ENCODE results near the gene DLL4.
"Not testable (repeated sequence)": the region's sequence is repeated elsewhere in the genome, so short reads cannot be mapped to it uniquely, and the experiment has no call there.

Gene DLL4

GRCh38 chr15:40952901-40953712 is 24.0 kb downstream of the DLL4 start, which contains the start of gene CHAC1:
Gene CHAC1 (plus strand): TSS chr15:40953471. CDS start chr15:40953584, 113 bp downstream.
- Mint-ChIP-seq H3K4me3 (peak within 1 kb of the TSS; percentile 88), H3K27me3 (ENCODE audit: low read depth) (no peaks in the 10 kb centered on the region), H3K27ac (peak within 1 kb of the TSS; percentile 85), H3K9me3 (no peaks in the 10 kb centered on the region), H3K4me1 (ENCODE audit: low read depth) (peaks cover 33% of the 10 kb centered on the region), H3K36me3 (ENCODE audit: low read depth) (peaks cover 4% of the 10 kb centered on the region)
- DNase-seq (ENCODE audit: low spot score): peak; percentile 97

GRCh38 chr15:40953713-40954074 is 24.6 kb downstream of the DLL4 start:
- no peak for DNase-seq (ENCODE audit: low spot score)
- H3K4me1 Mint-ChIP-seq (ENCODE audit: low read depth): peaks cover 33% of the 10 kb centered on the region
- H3K4me3 Mint-ChIP-seq: peak overlapping the region; percentile 88
- no peaks in the 10 kb centered on the region for H3K27me3 Mint-ChIP-seq (ENCODE audit: low read depth)
- no peaks in the 10 kb centered on the region for H3K9me3 Mint-ChIP-seq
- peak overlapping the region; percentile 81 for H3K27ac Mint-ChIP-seq
- peaks cover 4% of the 10 kb centered on the region for H3K36me3 Mint-ChIP-seq (ENCODE audit: low read depth)

GRCh38 chr15:40954158-40954848 is 25.2 kb downstream of the DLL4 start:
- H3K27me3 Mint-ChIP-seq (ENCODE audit: low read depth); DNase-seq (ENCODE audit: low spot score); H3K36me3 Mint-ChIP-seq (ENCODE audit: low read depth); H3K9me3 Mint-ChIP-seq: not testable (repeated sequence)
- Mint-ChIP-seq H3K27ac (peak overlapping the region; percentile 81), H3K4me3 (peak overlapping the region; percentile 88), H3K4me1 (ENCODE audit: low read depth) (peaks cover 30% of the 10 kb centered on the region)

GRCh38 chr15:40955141-40955903 is 26.2 kb downstream of the DLL4 start:
- no peak for DNase-seq (ENCODE audit: low spot score)
- no peaks in the 10 kb centered on the region for H3K27me3 Mint-ChIP-seq (ENCODE audit: low read depth)
- H3K9me3 Mint-ChIP-seq: no peaks in the 10 kb centered on the region
- peak overlapping the region; percentile 88 for H3K4me3 Mint-ChIP-seq
- H3K36me3 Mint-ChIP-seq (ENCODE audit: low read depth): peaks cover 4% of the 10 kb centered on the region
- H3K4me1 Mint-ChIP-seq (ENCODE audit: low read depth): peaks cover 36% of the 10 kb centered on the region
- no peak overlapping the region for H3K27ac Mint-ChIP-seq

- Mint-ChIP-seq H3K27ac (peak overlapping the region; percentile 52), H3K36me3 (ENCODE audit: low read depth) (peaks cover 4% of the 10 kb centered on the region), H3K4me3 (peak overlapping the region; percentile 22), H3K4me1 (ENCODE audit: low read depth) (peaks cover 36% of the 10 kb centered on the region), H3K9me3 (no peaks in the 10 kb centered on the region), H3K27me3 (ENCODE audit: low read depth) (no peaks in the 10 kb centered on the region)
- no peak for DNase-seq (ENCODE audit: low spot score)
Observed at GRCh38 chr15:40955930-40956540, 26.9 kb downstream of the DLL4 start.

- peaks cover 35% of the 10 kb centered on the region for H3K4me1 Mint-ChIP-seq (ENCODE audit: low read depth)
Observed at GRCh38 chr15:40956541-40956982, 27.4 kb downstream of the DLL4 start.

GRCh38 chr15:40957041-40957555 is 28.0 kb downstream of the DLL4 start:
- H3K4me3 Mint-ChIP-seq: no peak overlapping the region
- H3K27ac Mint-ChIP-seq: no peak overlapping the region

More at GRCh38 chr15:40956541-40956982, 27.4 kb downstream of the DLL4 start:
- DNase-seq (ENCODE audit: low spot score): no peak
- Mint-ChIP-seq H3K27ac (peak overlapping the region; percentile 52), H3K9me3 (no peaks in the 10 kb centered on the region), H3K4me3 (peak overlapping the region; percentile 17), H3K36me3 (ENCODE audit: low read depth) (peaks cover 4% of the 10 kb centered on the region), H3K27me3 (ENCODE audit: low read depth) (no peaks in the 10 kb centered on the region)

GRCh38 chr15:40957581-40958051 is 28.5 kb downstream of the DLL4 start:
- Mint-ChIP-seq H3K27ac (no peak overlapping the region), H3K27me3 (ENCODE audit: low read depth) (no peaks in the 10 kb centered on the region), H3K4me1 (ENCODE audit: low read depth) (peaks cover 26% of the 10 kb centered on the region), H3K4me3 (no peak overlapping the region), H3K9me3 (no peaks in the 10 kb centered on the region), H3K36me3 (ENCODE audit: low read depth) (peaks cover 4% of the 10 kb centered on the region)
- no peak for DNase-seq (ENCODE audit: low spot score)

More at GRCh38 chr15:40957041-40957555, 28.0 kb downstream of the DLL4 start:
- no peak for DNase-seq (ENCODE audit: low spot score)
- no peaks in the 10 kb centered on the region for H3K27me3 Mint-ChIP-seq (ENCODE audit: low read depth)
- peaks cover 30% of the 10 kb centered on the region for H3K4me1 Mint-ChIP-seq (ENCODE audit: low read depth)
- peaks cover 4% of the 10 kb centered on the region for H3K36me3 Mint-ChIP-seq (ENCODE audit: low read depth)
- no peaks in the 10 kb centered on the region for H3K9me3 Mint-ChIP-seq

- Mint-ChIP-seq H3K4me1 (ENCODE audit: low read depth) (peaks cover 23% of the 10 kb centered on the region), H3K9me3 (no peaks in the 10 kb centered on the region), H3K27me3 (ENCODE audit: low read depth) (no peaks in the 10 kb centered on the region), H3K27ac (no peak overlapping the region), H3K4me3 (no peak overlapping the region), H3K36me3 (ENCODE audit: low read depth) (peaks cover 4% of the 10 kb centered on the region)
- no peak for DNase-seq (ENCODE audit: low spot score)
Observed at GRCh38 chr15:40958146-40958545, 29.0 kb downstream of the DLL4 start.

GRCh38 chr15:40958723-40959122 is 29.6 kb downstream of the DLL4 start:
- Mint-ChIP-seq H3K4me3 (no peak overlapping the region), H3K36me3 (ENCODE audit: low read depth) (peaks cover 4% of the 10 kb centered on the region), H3K9me3 (no peaks in the 10 kb centered on the region), H3K27me3 (ENCODE audit: low read depth) (no peaks in the 10 kb centered on the region), H3K27ac (no peak overlapping the region), H3K4me1 (ENCODE audit: low read depth) (peaks cover 21% of the 10 kb centered on the region)
- DNase-seq (ENCODE audit: low spot score): no peak

- Mint-ChIP-seq H3K4me3 (no peak overlapping the region), H3K27me3 (ENCODE audit: low read depth) (no peaks in the 10 kb centered on the region), H3K27ac (no peak overlapping the region), H3K36me3 (ENCODE audit: low read depth) (peaks cover 4% of the 10 kb centered on the region), H3K4me1 (ENCODE audit: low read depth) (peaks cover 13% of the 10 kb centered on the region), H3K9me3 (no peaks in the 10 kb centered on the region)
- DNase-seq (ENCODE audit: low spot score): no peak
Observed at GRCh38 chr15:40959331-40960141, 30.4 kb downstream of the DLL4 start.

- H3K36me3 Mint-ChIP-seq (ENCODE audit: low read depth): peaks cover 4% of the 10 kb centered on the region
- H3K4me3 Mint-ChIP-seq: no peak overlapping the region
- H3K27me3 Mint-ChIP-seq (ENCODE audit: low read depth): no peaks in the 10 kb centered on the region
- DNase-seq (ENCODE audit: low spot score): no peak
- H3K27ac Mint-ChIP-seq: no peak overlapping the region
- H3K4me1 Mint-ChIP-seq (ENCODE audit: low read depth): peaks cover 12% of the 10 kb centered on the region
- no peaks in the 10 kb centered on the region for H3K9me3 Mint-ChIP-seq
Observed at GRCh38 chr15:40960151-40960885, 31.2 kb downstream of the DLL4 start.

Data from T-helper 2 cell treated with Interferon-gamma antibody and Interleukin-4, amounts not matched to agents 5 μg/mL and 100 μg/mL, for 36 hours (primary cell).